OCI-LY1 (cell line): ENCODE measurements around the gene EVA1C.

ENCODE experiments used
- H2AFZ ChIP-seq: fragments of 200-600 bp; sonication (generic), shearing (Covaris generic); 2 replicates; pipeline ENCODE4 v1.6.0; 2014; ENCODE audit warnings: antibody characterized with exemption, mild to moderate bottlenecking, low read length
- H3F3A ChIP-seq: fragments of 200-600 bp; sonication (generic), shearing (Covaris generic); 2 replicates; pipeline ENCODE4 v1.6.0; 2014; ENCODE audit warnings: mild to moderate bottlenecking, antibody characterized with exemption, low read length, moderate library complexity; ENCODE audit not compliant: insufficient read depth
- H3K27ac ChIP-seq: fragments of 200-600 bp; sonication (generic); 2 replicates; pipeline ENCODE4 v1.5.1; 2014; ENCODE audit warnings: low read length, mixed run types, mild to moderate bottlenecking, low read depth; ENCODE audit not compliant: poor library complexity, severe bottlenecking
- H3K27me3 ChIP-seq: fragments of 200-600 bp; sonication (generic); 2 replicates; pipeline ENCODE4 v1.6.0; 2014; ENCODE audit warnings: antibody characterized with exemption, mild to moderate bottlenecking, low read length, moderate library complexity; ENCODE audit not compliant: insufficient read depth
- H3K36me3 ChIP-seq: fragments of 200-600 bp; sonication (generic); 2 replicates; pipeline ENCODE4 v1.6.1; 2014; ENCODE audit warnings: mild to moderate bottlenecking, antibody characterized with exemption, low read length, moderate library complexity, mixed read lengths; ENCODE audit not compliant: insufficient read depth
- H3K4me1 ChIP-seq: fragments of 200-600 bp; sonication (generic); 2 replicates; pipeline ENCODE4 v1.5.1; 2014; ENCODE audit warnings: mild to moderate bottlenecking, low read length, moderate library complexity; ENCODE audit not compliant: insufficient read depth, severe bottlenecking
- H3K4me2 ChIP-seq: fragments of 200-600 bp; sonication (generic), shearing (Covaris generic); 2 replicates; pipeline ENCODE4 v1.6.1; 2014; ENCODE audit warnings: low read length
- H3K4me3 ChIP-seq: fragments of 200-600 bp; sonication (generic); 2 replicates; pipeline ENCODE4 v1.5.1; 2014; ENCODE audit warnings: low read length, low read depth, mild to moderate bottlenecking, mixed read lengths; ENCODE audit not compliant: poor library complexity, severe bottlenecking
- H3K79me2 ChIP-seq: fragments of 200-600 bp; shearing (Covaris generic); 2 replicates; pipeline ENCODE4 v1.6.1; 2016; ENCODE audit warnings: mixed run types, low read length, mixed read lengths; ENCODE audit not compliant: insufficient read depth
- H3K9ac ChIP-seq: fragments of 200-600 bp; sonication (generic), shearing (Covaris generic); 2 replicates; pipeline ENCODE4 v1.6.1; 2014; ENCODE audit warnings: mild to moderate bottlenecking, low read length, mixed read lengths
- H3K9me2 ChIP-seq: fragments of 200-600 bp; sonication (generic), shearing (Covaris generic); 2 replicates; pipeline ENCODE4 v1.6.1; 2014; ENCODE audit warnings: low read depth, mild to moderate bottlenecking, low read length, mixed read lengths
- H3K9me3 ChIP-seq: fragments of 200-600 bp; shearing (Covaris generic); 2 replicates; pipeline ENCODE4 v1.6.1; 2014; ENCODE audit warnings: low read length, mixed read lengths
- H4K20me1 ChIP-seq: fragments of 200-600 bp; sonication (generic), shearing (Covaris generic); 2 replicates; pipeline ENCODE4 v1.6.0; 2016; ENCODE audit warnings: mild to moderate bottlenecking, low read length; ENCODE audit not compliant: insufficient read depth
- CTCF ChIP-seq: fragments of 200-600 bp; sonication (generic), shearing (Covaris generic); IDR thresholded peaks from 2 replicates; pipeline ENCODE4 v1.5.1; 2017; ENCODE audit warnings: mild to moderate bottlenecking, antibody characterized with exemption, low read length, moderate library complexity, mixed read lengths
- EZH2 ChIP-seq: fragments of 200-600 bp; sonication (generic), shearing (Covaris generic); IDR thresholded peaks from 2 replicates; pipeline ENCODE4 v1.8.0; 2017; ENCODE audit warnings: borderline replicate concordance, mixed run types, mild to moderate bottlenecking, antibody characterized with exemption, low read length, moderate library complexity, mixed read lengths

The EVA1C gene

GRCh38 chr21:32535612-32536011 lies 123.1 kb downstream of the EVA1C start:
- Histone ChIP-seq H3F3A (no peaks in the 10 kb centered on the region), H3K9ac (no peak overlapping the region), H3K27ac (no peak overlapping the region), H3K4me3 (no peak overlapping the region), H3K27me3 (no peaks in the 10 kb centered on the region), H3K79me2 (no peaks in the 10 kb centered on the region), H3K9me2 (no peaks in the 10 kb centered on the region), H3K9me3 (no peaks in the 10 kb centered on the region), H3K36me3 (no peaks in the 10 kb centered on the region), H3K4me1 (no peaks in the 10 kb centered on the region), H4K20me1 (no peaks in the 10 kb centered on the region), H2AFZ (no peak overlapping the region), H3K4me2 (no peak overlapping the region)
- TF ChIP-seq EZH2, result no peak
- no peak for TF ChIP-seq CTCF

- Histone ChIP-seq H3F3A (no peaks in the 10 kb centered on the region), H3K79me2 (no peaks in the 10 kb centered on the region)
Measured at GRCh38 chr21:32537569-32537881, 125.0 kb downstream of the EVA1C start.

GRCh38 chr21:32538147-32538792 lies 125.8 kb downstream of the EVA1C start:
- H3K4me3 ChIP-seq, result no peak overlapping the region
- H3K4me2 ChIP-seq, result no peak overlapping the region
- H3K79me2 ChIP-seq, result no peaks in the 10 kb centered on the region
- no peaks in the 10 kb centered on the region for H4K20me1 ChIP-seq
- no peak overlapping the region for H3K9ac ChIP-seq
- no peaks in the 10 kb centered on the region for H3K9me2 ChIP-seq
- H3F3A ChIP-seq, result no peaks in the 10 kb centered on the region
- H3K4me1 ChIP-seq, result no peaks in the 10 kb centered on the region
- H3K27ac ChIP-seq, result no peak overlapping the region
- no peaks in the 10 kb centered on the region for H3K9me3 ChIP-seq
- TF ChIP-seq EZH2 (no peak), CTCF (no peak)
- no peaks in the 10 kb centered on the region for H3K27me3 ChIP-seq
- H2AFZ ChIP-seq, result no peak overlapping the region
- no peaks in the 10 kb centered on the region for H3K36me3 ChIP-seq

More at GRCh38 chr21:32537569-32537881, 125.0 kb downstream of the EVA1C start:
- Histone ChIP-seq H3K9ac (no peak overlapping the region), H3K27ac (no peak overlapping the region), H3K27me3 (no peaks in the 10 kb centered on the region), H4K20me1 (no peaks in the 10 kb centered on the region), H3K9me2 (no peaks in the 10 kb centered on the region), H3K4me2 (no peak overlapping the region), H2AFZ (no peak overlapping the region), H3K36me3 (no peaks in the 10 kb centered on the region), H3K4me3 (no peak overlapping the region), H3K9me3 (no peaks in the 10 kb centered on the region), H3K4me1 (no peaks in the 10 kb centered on the region)
- no peak for TF ChIP-seq EZH2
- TF ChIP-seq CTCF, result no peak
